Gastroesophageal sphincter (tissue), 3 donors: Measurements from ENCODE around the gene AFF2.

Experiments used
- CTCF ChIP-seq, 4 experiments: fragments of 200-600 bp in 2 of 4; fragments of 450-650 bp in 2 of 4; sonication (generic) in 1 of 4; IDR thresholded peaks; one replicate each; pipeline ENCODE4 v1.5.1; 2017 to 2019; ENCODE audit warnings: antibody characterized with exemption in 4 of 4, mild to moderate bottlenecking in 2 of 4, moderate library complexity in 2 of 4
- POLR2A ChIP-seq, 2 donors: fragments of 450-650 bp; IDR thresholded peaks; one replicate each; pipeline ENCODE4 v1.6.1; 2017; ENCODE audit warnings: antibody characterized with exemption in 2 of 2, mild to moderate bottlenecking in 2 of 2, moderate library complexity in 1 of 2
- POLR2AphosphoS5 ChIP-seq: sonication (generic); formaldehyde crosslinking; IDR thresholded peaks from one replicate; pipeline ENCODE4 v1.6.1; 2017; ENCODE audit warnings: antibody characterized with exemption

GRCh38 chrX:148600131-148600530 lies 99.7 kb downstream of the AFF2 start:
- no peak for TF ChIP-seq POLR2A (IDR thresholded peaks at IDR 0.05)
- no peak for TF ChIP-seq POLR2AphosphoS5
- no peak for TF ChIP-seq CTCF (IDR thresholded peaks at IDR 0.05)
